Epithelial cell of esophagus (primary cell): ENCODE data around the gene SARDH.

Experiments
- DNase-seq: peaks from one replicate; pipeline ENCODE4 v3.0.0; 2010; ENCODE audit warnings: low read depth
- H3K4me3 ChIP-seq: 2 replicates; pipeline ENCODE4 v1.5.1; 2011; ENCODE audit warnings: mild to moderate bottlenecking, low read length, control low read depth
- TF ChIP-seq, protein P1 (sequence below): IDR thresholded peaks from 2 replicates; pipeline ENCODE4 v1.5.1; 2011; ENCODE audit warnings: low read depth, mild to moderate bottlenecking, low read length, control low read depth, inconsistent platforms; ENCODE audit not compliant: insufficient read depth; ENCODE audit errors: missing control alignments

The SARDH gene

DNA sequence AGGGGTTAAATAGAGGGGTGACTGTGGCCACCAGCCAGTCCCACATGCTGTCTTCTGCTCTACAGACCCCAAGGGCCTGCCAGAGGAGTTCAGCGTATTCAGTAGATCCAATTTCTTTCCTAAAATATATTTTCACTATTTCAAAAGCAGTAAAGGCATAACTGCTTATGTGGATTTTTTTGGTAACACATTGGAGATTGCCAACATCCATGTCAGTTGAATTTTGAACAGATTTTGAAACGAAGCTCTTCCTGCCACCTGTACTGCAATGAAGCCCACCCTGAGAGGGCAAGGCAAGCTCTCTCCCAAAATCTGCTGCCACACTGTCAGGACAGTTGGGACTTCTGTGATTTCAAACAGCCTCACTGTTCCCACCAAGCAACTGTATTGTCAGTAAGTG, 37.1 kb upstream of the SARDH start:
- H3K4me3 ChIP-seq: no peak overlapping the region
- DNase-seq: no peak
- TF ChIP-seq, protein P1, sequence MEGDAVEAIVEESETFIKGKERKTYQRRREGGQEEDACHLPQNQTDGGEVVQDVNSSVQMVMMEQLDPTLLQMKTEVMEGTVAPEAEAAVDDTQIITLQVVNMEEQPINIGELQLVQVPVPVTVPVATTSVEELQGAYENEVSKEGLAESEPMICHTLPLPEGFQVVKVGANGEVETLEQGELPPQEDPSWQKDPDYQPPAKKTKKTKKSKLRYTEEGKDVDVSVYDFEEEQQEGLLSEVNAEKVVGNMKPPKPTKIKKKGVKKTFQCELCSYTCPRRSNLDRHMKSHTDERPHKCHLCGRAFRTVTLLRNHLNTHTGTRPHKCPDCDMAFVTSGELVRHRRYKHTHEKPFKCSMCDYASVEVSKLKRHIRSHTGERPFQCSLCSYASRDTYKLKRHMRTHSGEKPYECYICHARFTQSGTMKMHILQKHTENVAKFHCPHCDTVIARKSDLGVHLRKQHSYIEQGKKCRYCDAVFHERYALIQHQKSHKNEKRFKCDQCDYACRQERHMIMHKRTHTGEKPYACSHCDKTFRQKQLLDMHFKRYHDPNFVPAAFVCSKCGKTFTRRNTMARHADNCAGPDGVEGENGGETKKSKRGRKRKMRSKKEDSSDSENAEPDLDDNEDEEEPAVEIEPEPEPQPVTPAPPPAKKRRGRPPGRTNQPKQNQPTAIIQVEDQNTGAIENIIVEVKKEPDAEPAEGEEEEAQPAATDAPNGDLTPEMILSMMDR: no peak

DNA sequence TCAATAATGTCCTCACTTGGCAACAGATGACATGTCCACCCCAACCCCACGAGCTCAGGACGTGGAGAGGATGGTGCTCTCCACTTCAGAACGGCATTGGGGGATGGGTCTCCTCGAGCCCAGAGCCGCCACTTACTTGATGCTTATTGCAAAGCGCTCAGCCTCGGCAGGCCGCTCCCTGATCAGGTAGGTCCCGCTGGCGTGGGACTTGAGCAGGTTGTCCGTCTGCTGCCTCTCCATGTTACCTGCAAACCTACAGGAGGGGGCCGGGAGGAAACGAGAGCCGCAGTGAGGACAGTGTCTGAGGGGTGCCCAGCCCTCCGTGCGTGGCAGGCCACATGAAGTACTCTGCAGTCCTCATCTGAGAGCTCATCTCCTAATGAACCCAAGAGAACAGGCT, 36.6 kb upstream of the SARDH start:
- TF ChIP-seq, protein P1: no peak
- no peak overlapping the region for H3K4me3 ChIP-seq
- DNase-seq: no peak

DNA sequence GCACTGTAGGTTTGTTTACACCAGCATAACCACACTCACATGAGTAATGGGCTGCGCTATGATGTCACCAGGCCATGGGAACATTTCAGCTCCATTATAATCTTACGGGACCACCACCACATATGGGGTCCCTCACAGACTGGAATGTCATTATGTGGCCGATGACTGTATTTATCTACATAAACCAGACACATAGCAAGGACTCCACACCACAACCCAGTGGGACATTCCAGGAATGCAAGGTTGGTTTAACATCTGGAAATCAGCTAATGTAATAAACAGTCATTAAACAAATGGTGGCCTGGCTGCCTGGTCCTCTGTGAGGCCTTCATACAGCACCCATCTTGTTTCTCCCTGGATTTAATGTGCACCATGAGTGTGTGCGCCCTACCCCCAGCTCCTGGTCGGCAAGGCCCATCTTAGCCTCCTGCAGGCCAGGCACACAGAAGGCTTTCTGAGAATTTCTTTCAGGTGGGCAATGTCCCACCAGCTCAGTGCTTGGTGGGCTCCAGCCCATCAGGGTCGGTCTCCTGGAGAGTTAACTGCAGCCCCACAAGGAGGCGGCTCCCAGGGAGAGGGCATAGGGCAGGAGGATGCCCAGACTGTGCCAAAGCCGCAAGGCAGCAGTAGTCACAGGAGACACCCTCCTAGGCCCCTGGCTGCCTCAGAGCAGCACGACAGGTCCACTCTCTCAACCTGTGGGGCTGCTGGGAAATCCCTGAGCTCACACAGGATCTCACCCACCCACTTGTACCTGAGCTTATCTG, 35.9 kb upstream of the SARDH start:
- TF ChIP-seq, protein P1: no peak
- no peak overlapping the region for H3K4me3 ChIP-seq
- no peak for DNase-seq

DNA sequence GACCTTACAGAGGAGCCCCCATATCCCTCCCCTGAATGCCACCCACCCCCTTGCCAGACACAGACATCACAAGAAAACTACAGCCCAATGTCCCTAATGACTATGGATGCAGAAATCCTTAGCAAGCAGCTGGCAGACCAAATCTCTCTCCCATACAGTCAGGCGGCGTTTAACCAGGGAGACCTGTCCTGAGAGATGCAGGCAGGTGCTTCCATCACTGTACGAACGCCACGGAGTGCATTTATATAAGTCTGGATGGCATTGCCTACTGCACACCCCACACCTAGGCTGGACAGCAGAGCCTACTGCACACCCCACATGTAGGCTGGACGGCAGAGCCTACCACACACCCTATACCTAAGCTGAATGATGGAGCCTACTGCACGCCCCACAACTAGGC, 34.4 kb upstream of the SARDH start:
- H3K4me3 ChIP-seq: no peak overlapping the region
- TF ChIP-seq, protein P1: no peak
- no peak for DNase-seq

DNA sequence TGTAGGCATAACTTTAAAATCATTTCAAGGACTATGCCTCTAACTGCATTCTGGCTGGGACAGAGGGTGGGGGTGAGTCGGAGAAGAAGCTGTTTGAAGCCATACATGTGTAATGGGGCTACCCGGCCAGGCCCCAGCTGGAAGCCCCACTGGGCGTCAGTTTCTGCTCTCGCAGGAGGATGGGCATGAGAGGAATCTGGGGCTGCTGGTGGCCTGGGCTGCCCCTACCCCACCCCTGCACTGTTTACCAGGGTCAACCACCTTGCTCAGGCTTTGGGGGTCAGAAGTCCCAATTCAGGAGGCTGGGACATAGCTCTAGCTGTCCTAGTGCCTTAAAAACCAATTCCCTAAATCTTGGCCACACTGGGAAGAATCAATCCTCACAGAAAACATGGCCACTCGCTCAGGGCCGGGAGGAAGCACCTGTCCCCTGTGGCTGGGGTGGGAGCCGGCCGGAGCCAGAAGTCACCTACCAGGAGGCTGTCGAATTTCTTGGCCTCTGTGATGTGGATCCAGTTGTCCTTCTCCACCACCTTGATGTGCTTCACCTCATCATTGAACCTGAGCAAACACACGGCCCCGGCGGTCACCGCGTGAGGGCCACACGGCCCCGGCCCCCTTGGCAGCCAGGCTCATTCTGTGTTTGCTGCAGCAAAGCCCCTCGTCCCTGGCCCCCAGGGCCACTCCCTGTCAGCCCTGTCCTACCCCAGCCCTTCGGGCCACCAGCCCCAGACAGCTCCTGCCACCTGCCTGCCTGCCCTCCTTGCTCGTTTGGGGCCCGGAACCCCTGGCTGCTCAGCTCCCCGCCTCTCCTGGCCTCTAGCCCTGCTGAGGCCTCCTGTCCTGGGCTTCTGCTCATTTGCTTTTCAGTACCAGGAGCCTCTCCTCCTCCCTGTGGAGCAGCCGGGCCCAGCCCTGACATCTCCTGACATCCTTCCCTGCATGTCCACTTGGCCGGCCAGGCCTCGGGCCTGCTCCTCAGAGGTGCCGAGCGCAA, 33.6 kb upstream of the SARDH start:
- TF ChIP-seq, protein P1: no peak
- DNase-seq: no peak
- no peak overlapping the region for H3K4me3 ChIP-seq

DNA sequence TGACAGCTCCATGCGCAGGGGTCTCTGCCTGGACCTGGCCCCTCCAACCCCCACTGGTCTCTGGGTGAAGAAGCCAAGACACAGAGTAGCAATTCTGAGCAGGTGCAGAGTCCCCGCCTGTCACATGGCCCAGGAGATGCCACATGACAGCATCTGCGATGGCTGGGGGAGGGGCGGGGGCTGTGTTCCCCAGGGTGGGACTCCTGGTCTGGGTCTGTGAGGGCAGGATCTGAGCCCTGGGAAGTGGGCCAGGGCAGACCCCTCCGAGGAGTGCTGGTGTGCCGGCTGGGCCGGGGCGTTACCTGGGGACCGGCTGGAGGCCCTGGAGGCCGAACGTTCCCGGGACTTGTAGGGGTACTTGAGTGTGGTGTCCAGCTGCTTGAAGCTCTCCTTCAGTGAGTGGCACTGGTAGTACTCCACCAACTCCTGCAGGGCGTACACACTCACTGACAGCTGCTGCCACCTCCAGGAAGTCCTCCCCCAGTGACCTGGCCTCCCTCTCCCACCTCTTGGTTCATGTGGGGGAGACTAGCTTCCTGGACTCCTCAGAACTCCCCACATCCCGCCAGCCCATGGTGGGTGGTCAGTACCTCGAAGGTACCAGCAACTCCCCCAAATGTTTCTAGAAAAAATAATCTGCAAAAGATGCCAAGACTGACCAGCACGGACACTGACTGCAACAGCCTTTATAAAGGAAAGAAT, 32.1 kb upstream of the SARDH start:
- DNase-seq: no peak
- H3K4me3 ChIP-seq: no peak overlapping the region
- TF ChIP-seq, protein P1: no peak
